GM10248 (cell line): ENCODE measurements around the gene LYZL4.

Source experiments
- CTCF ChIA-PET: fragments of 300-600 bp; sonication (Branson Sonifier 250); formaldehyde crosslinking; extraction: SDS; loops from one replicate; lab custom pipeline; 2021; ENCODE audit warnings: antibody characterized with exemption; lab: Yijun Ruan, JAX
- POLR2A ChIA-PET: fragments of 350-650 bp; sonication (Branson Sonifier 250); formaldehyde crosslinking; extraction: SDS; loops from one replicate; lab custom pipeline; 2020; ENCODE audit warnings: antibody characterized with exemption; lab: Yijun Ruan, JAX
- DNase-seq: peaks from one replicate; pipeline ENCODE4 v3.0.0; 2012; ENCODE audit errors: extremely low spot score
- TF ChIP-seq, protein P1 (sequence below): IDR thresholded peaks from 2 replicates; pipeline ENCODE4 v1.5.1; 2012; ENCODE audit warnings: mild to moderate bottlenecking, low read depth; ENCODE audit errors: extremely low read depth, missing control alignments, control extremely low read depth

LYZL4 gene

DNA sequence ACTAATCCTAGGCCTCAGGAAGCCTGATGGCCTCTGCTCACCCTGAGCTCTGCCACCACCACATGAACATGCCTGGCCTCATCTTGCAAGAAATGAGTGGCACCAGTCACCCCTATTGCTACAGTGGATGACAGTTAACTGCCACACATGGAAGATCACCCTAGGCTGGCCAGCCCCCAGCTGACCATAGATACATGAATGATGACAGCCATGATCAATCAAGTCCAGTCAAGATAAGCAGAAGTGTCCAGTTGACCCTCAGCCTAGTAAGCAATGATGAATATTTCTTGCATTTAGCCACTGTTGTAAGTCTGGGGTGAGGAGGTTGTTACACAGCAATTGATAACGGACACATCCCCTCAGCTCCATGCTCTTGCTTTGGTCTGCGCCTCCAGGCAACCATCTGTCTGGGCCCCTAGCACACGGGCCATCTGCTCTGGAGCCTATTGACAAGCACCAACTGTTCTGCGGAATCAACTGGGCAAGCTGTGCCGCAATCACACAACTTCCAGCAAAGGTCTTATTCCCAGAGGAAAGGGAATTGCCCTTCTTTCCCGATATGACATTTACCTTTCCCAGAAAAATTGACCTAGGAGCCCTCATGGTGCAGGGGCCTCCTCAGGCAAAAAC, 2.2 kb upstream of the LYZL4 start:
- no peak for DNase-seq
- ChIA-PET POLR2A (no interaction called here), CTCF (interaction anchor here (2.1 kb wide), 1 partner anchor 165 kb away, joined by 6 read pairs; no protein-coding TSS in a partner anchor)
- TF ChIP-seq, protein P1, sequence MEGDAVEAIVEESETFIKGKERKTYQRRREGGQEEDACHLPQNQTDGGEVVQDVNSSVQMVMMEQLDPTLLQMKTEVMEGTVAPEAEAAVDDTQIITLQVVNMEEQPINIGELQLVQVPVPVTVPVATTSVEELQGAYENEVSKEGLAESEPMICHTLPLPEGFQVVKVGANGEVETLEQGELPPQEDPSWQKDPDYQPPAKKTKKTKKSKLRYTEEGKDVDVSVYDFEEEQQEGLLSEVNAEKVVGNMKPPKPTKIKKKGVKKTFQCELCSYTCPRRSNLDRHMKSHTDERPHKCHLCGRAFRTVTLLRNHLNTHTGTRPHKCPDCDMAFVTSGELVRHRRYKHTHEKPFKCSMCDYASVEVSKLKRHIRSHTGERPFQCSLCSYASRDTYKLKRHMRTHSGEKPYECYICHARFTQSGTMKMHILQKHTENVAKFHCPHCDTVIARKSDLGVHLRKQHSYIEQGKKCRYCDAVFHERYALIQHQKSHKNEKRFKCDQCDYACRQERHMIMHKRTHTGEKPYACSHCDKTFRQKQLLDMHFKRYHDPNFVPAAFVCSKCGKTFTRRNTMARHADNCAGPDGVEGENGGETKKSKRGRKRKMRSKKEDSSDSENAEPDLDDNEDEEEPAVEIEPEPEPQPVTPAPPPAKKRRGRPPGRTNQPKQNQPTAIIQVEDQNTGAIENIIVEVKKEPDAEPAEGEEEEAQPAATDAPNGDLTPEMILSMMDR: no peak

DNA sequence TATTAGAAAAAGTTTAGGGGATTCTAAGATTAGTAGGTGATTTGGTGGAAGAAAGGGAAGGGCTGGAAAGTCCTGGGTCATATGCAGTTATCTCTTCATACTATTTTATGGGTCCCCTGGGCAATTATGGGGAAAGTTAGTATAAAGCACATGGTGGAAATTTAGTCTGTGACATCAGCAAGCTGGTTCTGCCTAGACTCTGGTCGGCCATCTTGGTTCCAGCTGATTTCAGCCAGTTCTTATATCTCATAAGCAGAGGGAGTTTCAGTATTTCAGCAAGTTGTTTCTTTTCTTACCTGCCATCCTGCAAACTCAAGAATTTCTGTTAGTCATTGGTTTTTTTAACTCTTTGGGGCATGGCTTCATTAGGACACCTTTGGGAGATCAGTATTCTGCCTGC, 1.0 kb upstream of the LYZL4 start:
- POLR2A ChIA-PET: no interaction called here

DNA sequence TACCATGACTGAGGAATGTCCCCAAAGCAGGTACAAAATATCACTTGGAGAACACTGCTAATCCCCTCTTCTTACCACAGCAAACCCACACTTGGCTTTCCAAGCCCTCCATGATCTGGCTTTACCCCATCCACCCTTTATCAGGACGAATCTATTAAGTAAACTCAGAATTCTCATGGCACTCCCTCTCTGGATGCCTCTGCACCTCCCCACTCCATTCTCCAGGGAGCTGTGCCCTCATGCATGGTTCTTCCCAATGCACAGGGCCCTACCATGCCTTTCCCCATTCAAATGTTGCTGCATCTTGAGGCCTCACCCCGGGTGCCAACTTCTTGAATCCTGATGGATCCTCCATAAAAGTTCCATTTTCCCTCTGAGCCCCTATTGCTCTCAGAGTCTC, 2.3 kb downstream of the LYZL4 start:
- TF ChIP-seq, protein P1: no peak
- DNase-seq: no peak
- CTCF ChIA-PET: interaction anchor here (1.1 to 1.7 kb wide), 2 partner anchors 14 to 34 kb away, joined by 3 to 4 read pairs; no protein-coding TSS in a partner anchor
- POLR2A ChIA-PET: no interaction called here

More for the DNA sequence above, 1.0 kb upstream of the LYZL4 start:
- TF ChIP-seq, protein P1: no peak
- no peak for DNase-seq
- CTCF ChIA-PET: interaction anchor here (0.7 to 2.1 kb wide), 2 partner anchors 164 to 315 kb away, joined by 3 to 6 read pairs; no protein-coding TSS in a partner anchor

DNA sequence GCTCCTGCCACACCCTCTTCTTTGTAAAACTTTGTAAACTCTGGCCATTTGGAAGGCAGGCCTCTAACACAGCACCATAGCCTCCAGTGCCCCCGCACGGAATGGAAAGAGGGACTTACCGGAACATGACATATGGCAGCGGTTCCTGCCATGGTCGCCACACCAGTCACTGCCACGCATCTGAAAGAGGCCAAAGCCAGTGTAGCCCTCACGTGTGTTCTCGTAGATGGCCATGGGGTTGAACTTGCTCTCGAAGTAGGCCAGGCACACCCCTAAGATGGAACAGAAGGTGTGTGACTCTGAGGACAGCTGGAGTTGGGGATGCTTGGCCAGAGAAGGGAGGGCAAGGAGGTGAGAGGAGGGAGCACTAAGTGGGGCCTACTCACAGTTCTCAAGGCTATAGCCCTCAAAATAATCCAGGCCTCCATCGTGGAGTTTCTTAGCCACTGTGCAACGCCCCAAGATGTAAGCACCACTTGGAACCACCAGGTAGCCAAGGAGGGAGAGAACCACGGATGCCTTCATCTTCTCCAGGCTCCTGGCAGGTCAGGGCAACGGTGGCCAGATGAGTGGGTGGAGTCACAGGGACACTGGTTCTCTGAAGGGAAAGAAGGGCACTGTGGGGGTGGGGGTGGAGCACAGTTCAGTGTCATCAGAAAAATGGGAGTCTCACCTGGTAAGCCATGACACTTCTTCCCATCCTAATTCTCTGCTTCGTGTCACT, 3.5 kb downstream of the LYZL4 start:
- TF ChIP-seq, protein P1: no peak
- POLR2A ChIA-PET: no interaction called here
- DNase-seq: no peak
- CTCF ChIA-PET: no interaction called here

DNA sequence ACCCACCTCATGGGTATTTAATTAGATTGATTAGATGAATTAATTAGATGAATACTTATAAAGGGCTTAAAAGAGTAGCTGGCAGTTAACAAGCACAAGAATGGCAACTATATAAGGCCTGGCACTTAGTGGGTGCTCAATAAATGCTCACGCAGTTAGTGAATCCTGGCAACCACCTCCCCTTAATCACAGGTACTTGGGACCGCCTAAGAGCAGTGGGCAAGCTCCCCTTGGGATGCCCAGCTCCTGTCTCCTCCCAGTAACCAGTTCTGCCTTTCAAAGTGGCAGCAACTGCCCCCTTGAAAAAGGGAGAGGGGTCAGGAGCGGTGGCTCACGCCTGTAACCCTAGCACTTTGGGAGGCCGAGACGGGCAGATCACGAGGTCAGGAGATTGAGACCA, 4.6 kb downstream of the LYZL4 start:
- TF ChIP-seq, protein P1: no peak
- no peak for DNase-seq
- CTCF ChIA-PET: no interaction called here
- POLR2A ChIA-PET: no interaction called here

DNA sequence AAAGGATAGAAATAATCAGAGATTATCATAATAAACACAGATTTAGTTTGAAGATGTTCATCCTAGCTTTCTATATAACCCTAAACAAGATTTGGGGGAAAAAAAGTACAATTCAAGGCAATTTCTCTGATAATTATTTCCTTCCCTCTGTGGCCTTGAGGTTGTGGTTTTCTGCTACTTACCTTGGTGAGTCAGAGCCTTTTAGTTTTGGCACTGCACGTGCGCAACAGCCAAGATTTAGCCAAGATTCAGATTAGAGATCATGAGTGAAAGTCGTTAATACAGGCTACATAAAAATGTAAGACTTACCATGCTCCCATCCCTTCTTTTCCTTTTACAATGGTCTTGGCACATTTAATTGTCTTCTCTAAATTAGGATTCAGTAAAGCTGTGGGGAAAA, 6.7 kb downstream of the LYZL4 start:
- ChIA-PET POLR2A (no interaction called here), CTCF (no interaction called here)
- no peak for DNase-seq
- TF ChIP-seq, protein P1: no peak
